ENCODE measurements around the gene POU2AF3.

The POU2AF3 gene

DNA sequence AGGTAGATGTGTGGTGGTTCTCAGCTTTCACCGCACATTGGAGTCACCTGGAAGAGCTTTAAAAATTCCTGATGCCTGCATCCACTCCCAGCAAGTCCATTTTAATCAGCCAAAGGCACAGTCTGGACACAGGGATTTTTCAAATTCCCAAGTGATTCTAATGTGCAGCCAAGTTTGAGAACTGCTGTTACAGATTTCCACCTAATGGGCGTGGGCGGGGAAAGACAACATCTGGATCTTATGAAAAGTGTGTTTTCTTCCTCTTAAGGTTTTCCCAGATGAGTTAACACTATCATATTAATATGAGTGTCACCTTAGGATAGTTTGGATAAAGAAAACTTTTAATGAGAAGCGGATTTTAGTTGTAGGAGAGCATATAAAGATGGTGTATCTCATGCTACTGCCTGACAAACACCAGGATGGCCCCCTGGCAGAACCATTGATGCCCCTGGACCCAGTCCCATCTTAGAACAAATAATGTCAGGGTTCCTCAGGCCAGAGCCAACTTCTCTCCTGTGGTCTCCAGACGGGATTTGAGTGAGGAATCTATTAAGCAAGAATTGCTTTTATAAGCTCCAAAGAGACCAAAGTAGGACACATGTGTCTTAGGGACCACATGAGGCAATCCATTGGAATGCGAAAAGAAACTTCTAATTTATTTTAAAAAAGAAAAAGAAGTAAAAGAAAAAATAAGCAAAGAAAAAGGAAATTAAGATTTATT is 48.8 kb downstream of the POU2AF3 start:
- Histone ChIP-seq H2BK5ac (ENCODE audit: low read depth, low read length, poor library complexity, severe bottlenecking) (no peak overlapping the region), H3K23ac (ENCODE audit: low read length in 2 of 2) (no peak overlapping the region)

DNA sequence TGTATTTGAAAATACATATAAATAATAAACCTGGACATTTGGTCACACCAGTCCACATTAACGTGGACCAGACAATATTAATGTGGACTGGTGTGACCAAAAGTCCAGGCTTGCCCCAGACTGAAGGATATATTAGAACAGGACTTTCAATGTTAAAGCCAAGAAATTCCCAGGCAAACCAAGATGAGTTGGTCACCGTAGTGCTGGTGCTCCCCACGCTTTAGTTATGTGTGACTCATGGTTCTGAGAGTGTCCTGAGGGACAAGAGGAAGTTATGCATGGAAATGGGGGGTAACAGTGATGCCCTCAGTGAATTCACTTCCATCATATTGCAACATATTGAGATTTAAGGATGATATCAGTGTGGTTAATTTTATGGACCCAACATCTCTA is 49.4 kb downstream of the POU2AF3 start:
- 63% methylated on average over 3 of the region's 3 CpGs for WGBS

More for the DNA sequence above, 48.8 kb downstream of the POU2AF3 start:
- H2BK120ac ChIP-seq (ENCODE audit: low read depth, low read length) = no peak overlapping the region
- H3K4me3 ChIP-seq (ENCODE audit: insufficient read depth in 1 of 2, low read depth in 1 of 2, low read length in 2 of 2) = no peak overlapping the region
- no peak overlapping the region for H3K18ac ChIP-seq (ENCODE audit: low read depth in 1 of 2, low read length in 2 of 2)
- H2BK12ac ChIP-seq (ENCODE audit: low read length in 2 of 2) = no peak overlapping the region
- H4K91ac ChIP-seq (ENCODE audit: low read length) = no peak overlapping the region
- H4K8ac ChIP-seq (ENCODE audit: low read length) = no peak overlapping the region
- no peak overlapping the region for H3K27ac ChIP-seq (ENCODE audit: low read length, poor library complexity, severe bottlenecking)
- H2AFZ ChIP-seq (ENCODE audit: low read depth, low read length) = no peak overlapping the region
- no peak overlapping the region for H2BK15ac ChIP-seq (ENCODE audit: low read depth, poor library complexity, severe bottlenecking)
- H2AK5ac ChIP-seq (ENCODE audit: low read length, severe bottlenecking) = no peak overlapping the region
- H3K14ac ChIP-seq (ENCODE audit: low read length in 2 of 2) = no peak overlapping the region
- WGBS = 87% methylated on average over 3 of the region's 6 CpGs
- H3K79me1 ChIP-seq (replicated peaks; ENCODE audit: low read length, poor library complexity, severe bottlenecking) = no peaks in the 10 kb centered on the region
- H3K36me3 ChIP-seq (ENCODE audit: control insufficient read depth in 1 of 2, insufficient read depth in 2 of 2, low read depth in 1 of 2, low read length in 2 of 2) = no peaks in the 10 kb centered on the region
- H3K4me2 ChIP-seq (ENCODE audit: low read length, poor library complexity, severe bottlenecking) = no peak overlapping the region
- no peaks in the 10 kb centered on the region for H3K4me1 ChIP-seq (ENCODE audit: control insufficient read depth, insufficient read depth, low read depth, low read length)
- H3K4ac ChIP-seq (ENCODE audit: low read depth in 1 of 2, low read length in 2 of 2) = no peak overlapping the region
- DNase-seq = no peak
- no peak overlapping the region for H3K9ac ChIP-seq (ENCODE audit: low read length)
- H3K9me3 ChIP-seq (ENCODE audit: control insufficient read depth, low read length) = no peaks in the 10 kb centered on the region
- peaks cover 0 to 14% of the 10 kb centered on the region in 2 experiments for H3K27me3 ChIP-seq (ENCODE audit: control insufficient read depth in 1 of 2, insufficient read depth in 1 of 2, low read length in 2 of 2)

DNA sequence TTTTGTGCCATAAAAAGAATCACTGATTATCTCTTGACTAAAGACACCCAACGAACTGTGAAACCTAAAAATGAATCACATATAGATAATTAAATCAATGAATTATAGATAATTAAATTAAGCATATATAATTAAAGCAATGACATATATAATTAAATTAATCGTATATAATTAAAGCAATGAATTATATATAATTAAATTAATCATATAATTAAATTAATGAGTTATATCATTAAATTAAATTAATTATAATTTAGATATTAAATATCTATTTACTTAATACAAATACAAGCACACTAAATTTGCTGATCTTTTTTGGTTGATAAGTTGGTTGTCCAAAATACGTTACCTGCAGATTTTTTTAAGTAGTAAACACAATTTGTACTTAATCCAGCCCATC is 49.8 kb downstream of the POU2AF3 start:
- Histone ChIP-seq H3K14ac (ENCODE audit: low read length in 2 of 2) (no peak overlapping the region), H3K18ac (ENCODE audit: low read depth in 1 of 2, low read length in 2 of 2) (no peak overlapping the region)
- no CpG with 5 or more reads among the region's 3 CpGs for WGBS

More for the DNA sequence above, 49.4 kb downstream of the POU2AF3 start:
- Histone ChIP-seq H3K4me1 (ENCODE audit: control insufficient read depth, insufficient read depth, low read depth, low read length) (no peaks in the 10 kb centered on the region), H3K4ac (ENCODE audit: low read depth in 1 of 2, low read length in 2 of 2) (no peak overlapping the region), H2BK12ac (ENCODE audit: low read length in 2 of 2) (no peak overlapping the region), H3K79me1 (replicated peaks; ENCODE audit: low read length, poor library complexity, severe bottlenecking) (no peaks in the 10 kb centered on the region), H3K9me3 (ENCODE audit: control insufficient read depth, low read length) (no peaks in the 10 kb centered on the region), H3K9ac (ENCODE audit: low read length) (no peak overlapping the region), H4K8ac (ENCODE audit: low read length) (no peak overlapping the region), H2AFZ (ENCODE audit: low read depth, low read length) (no peak overlapping the region), H3K23ac (ENCODE audit: low read length in 2 of 2) (no peak overlapping the region), H3K4me2 (ENCODE audit: low read length, poor library complexity, severe bottlenecking) (no peak overlapping the region), H2BK5ac (ENCODE audit: low read depth, low read length, poor library complexity, severe bottlenecking) (no peak overlapping the region), H3K14ac (ENCODE audit: low read length in 2 of 2) (no peak overlapping the region), H2BK120ac (ENCODE audit: low read depth, low read length) (no peak overlapping the region), H3K36me3 (ENCODE audit: control insufficient read depth in 1 of 2, insufficient read depth in 2 of 2, low read depth in 1 of 2, low read length in 2 of 2) (no peaks in the 10 kb centered on the region), H2AK5ac (ENCODE audit: low read length, severe bottlenecking) (no peak overlapping the region), H2BK15ac (ENCODE audit: low read depth, poor library complexity, severe bottlenecking) (no peak overlapping the region), H4K91ac (ENCODE audit: low read length) (no peak overlapping the region), H3K27me3 (ENCODE audit: control insufficient read depth in 1 of 2, insufficient read depth in 1 of 2, low read length in 2 of 2) (peaks cover 0 to 17% of the 10 kb centered on the region in 2 experiments), H3K4me3 (ENCODE audit: insufficient read depth in 1 of 2, low read depth in 1 of 2, low read length in 2 of 2) (no peak overlapping the region), H3K27ac (ENCODE audit: low read length, poor library complexity, severe bottlenecking) (no peak overlapping the region), H3K18ac (ENCODE audit: low read depth in 1 of 2, low read length in 2 of 2) (no peak overlapping the region)
- DNase-seq = no peak

DNA sequence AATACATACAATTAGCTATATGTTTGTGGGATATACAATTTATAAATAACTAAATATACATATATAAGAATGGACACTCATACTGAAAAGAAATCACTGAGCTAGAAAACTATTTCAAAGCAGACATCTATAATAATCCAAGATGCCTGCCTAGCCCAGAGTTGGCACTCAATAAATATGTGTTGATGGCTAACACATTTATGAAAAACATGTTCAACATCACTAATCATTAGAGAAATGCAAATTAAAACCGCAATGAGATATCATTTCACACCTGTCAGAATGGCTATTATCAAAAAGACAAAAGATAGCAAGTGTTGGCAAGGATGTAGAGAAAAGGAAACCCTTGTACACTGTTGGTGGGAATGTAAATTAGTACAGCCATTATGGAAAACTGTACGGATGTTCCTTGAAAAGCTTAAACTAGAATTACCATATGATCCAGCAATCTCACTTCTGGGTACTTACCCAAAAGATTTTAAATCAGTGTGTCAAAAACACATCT is 50.9 kb downstream of the POU2AF3 start:
- no peak overlapping the region for H2BK15ac ChIP-seq (ENCODE audit: low read depth, poor library complexity, severe bottlenecking)
- H3K36me3 ChIP-seq (ENCODE audit: control insufficient read depth in 1 of 2, insufficient read depth in 2 of 2, low read depth in 1 of 2, low read length in 2 of 2) = no peaks in the 10 kb centered on the region
- no peak overlapping the region for H4K8ac ChIP-seq (ENCODE audit: low read length)
- no peak overlapping the region for H2BK120ac ChIP-seq (ENCODE audit: low read depth, low read length)
- 93% methylated on average over 1 of the region's 2 CpGs for WGBS
- H2AFZ ChIP-seq (ENCODE audit: low read depth, low read length) = no peak overlapping the region
- no peaks in the 10 kb centered on the region for H3K4me1 ChIP-seq (ENCODE audit: control insufficient read depth, insufficient read depth, low read depth, low read length)
- no peaks in the 10 kb centered on the region for H3K79me1 ChIP-seq (replicated peaks; ENCODE audit: low read length, poor library complexity, severe bottlenecking)
- H3K18ac ChIP-seq (ENCODE audit: low read depth in 1 of 2, low read length in 2 of 2) = no peak overlapping the region
- no peak overlapping the region for H2BK12ac ChIP-seq (ENCODE audit: low read length in 2 of 2)
- no peak overlapping the region for H3K4me2 ChIP-seq (ENCODE audit: low read length, poor library complexity, severe bottlenecking)
- H3K27me3 ChIP-seq (ENCODE audit: control insufficient read depth in 1 of 2, insufficient read depth in 1 of 2, low read length in 2 of 2) = peaks cover 0 to 21% of the 10 kb centered on the region in 2 experiments
- H3K9me3 ChIP-seq (ENCODE audit: control insufficient read depth, low read length) = no peaks in the 10 kb centered on the region
- no peak overlapping the region for H3K4ac ChIP-seq (ENCODE audit: low read depth in 1 of 2, low read length in 2 of 2)
- no peak overlapping the region for H2BK5ac ChIP-seq (ENCODE audit: low read depth, low read length, poor library complexity, severe bottlenecking)
- no peak overlapping the region for H3K4me3 ChIP-seq (ENCODE audit: insufficient read depth in 1 of 2, low read depth in 1 of 2, low read length in 2 of 2)
- no peak overlapping the region for H2AK5ac ChIP-seq (ENCODE audit: low read length, severe bottlenecking)
- DNase-seq = no peak
- no peak overlapping the region for H3K27ac ChIP-seq (ENCODE audit: low read length, poor library complexity, severe bottlenecking)
- H3K9ac ChIP-seq (ENCODE audit: low read length) = no peak overlapping the region
- no peak overlapping the region for H3K14ac ChIP-seq (ENCODE audit: low read length in 2 of 2)
- H4K91ac ChIP-seq (ENCODE audit: low read length) = no peak overlapping the region
- H3K23ac ChIP-seq (ENCODE audit: low read length in 2 of 2) = no peak overlapping the region

More for the DNA sequence above, 49.8 kb downstream of the POU2AF3 start:
- no peak overlapping the region for H3K4me2 ChIP-seq (ENCODE audit: low read length, poor library complexity, severe bottlenecking)
- no peak overlapping the region for H4K91ac ChIP-seq (ENCODE audit: low read length)
- no peak overlapping the region for H3K23ac ChIP-seq (ENCODE audit: low read length in 2 of 2)
- no peak overlapping the region for H2BK15ac ChIP-seq (ENCODE audit: low read depth, poor library complexity, severe bottlenecking)
- no peaks in the 10 kb centered on the region for H3K79me1 ChIP-seq (replicated peaks; ENCODE audit: low read length, poor library complexity, severe bottlenecking)
- H2BK5ac ChIP-seq (ENCODE audit: low read depth, low read length, poor library complexity, severe bottlenecking) = no peak overlapping the region
- H3K27me3 ChIP-seq (ENCODE audit: control insufficient read depth in 1 of 2, insufficient read depth in 1 of 2, low read length in 2 of 2) = peaks cover 0 to 21% of the 10 kb centered on the region in 2 experiments
- H3K4me1 ChIP-seq (ENCODE audit: control insufficient read depth, insufficient read depth, low read depth, low read length) = no peaks in the 10 kb centered on the region
- H3K4ac ChIP-seq (ENCODE audit: low read depth in 1 of 2, low read length in 2 of 2) = no peak overlapping the region
- H4K8ac ChIP-seq (ENCODE audit: low read length) = no peak overlapping the region
- no peak overlapping the region for H3K9ac ChIP-seq (ENCODE audit: low read length)
- H2AFZ ChIP-seq (ENCODE audit: low read depth, low read length) = no peak overlapping the region
- no peak overlapping the region for H2BK12ac ChIP-seq (ENCODE audit: low read length in 2 of 2)
- no peak overlapping the region for H2BK120ac ChIP-seq (ENCODE audit: low read depth, low read length)
- H3K4me3 ChIP-seq (ENCODE audit: insufficient read depth in 1 of 2, low read depth in 1 of 2, low read length in 2 of 2) = no peak overlapping the region
- H3K36me3 ChIP-seq (ENCODE audit: control insufficient read depth in 1 of 2, insufficient read depth in 2 of 2, low read depth in 1 of 2, low read length in 2 of 2) = no peaks in the 10 kb centered on the region
- DNase-seq = no peak
- H2AK5ac ChIP-seq (ENCODE audit: low read length, severe bottlenecking) = no peak overlapping the region
- no peaks in the 10 kb centered on the region for H3K9me3 ChIP-seq (ENCODE audit: control insufficient read depth, low read length)
- H3K27ac ChIP-seq (ENCODE audit: low read length, poor library complexity, severe bottlenecking) = no peak overlapping the region

Measured in mesenchymal stem cell (in vitro differentiated cells and primary cell).